Measurements from ENCODE around the gene RING1. TPM values are rescaled to one million over a fixed set of nuclear protein-coding genes. Genes with fewer than 3 reads are reported as not detected.

Gene RING1
- total RNA-seq, 4 donors from 2014 or later: 16.1 to 25.2 (median 21.6) TPM

DNA sequence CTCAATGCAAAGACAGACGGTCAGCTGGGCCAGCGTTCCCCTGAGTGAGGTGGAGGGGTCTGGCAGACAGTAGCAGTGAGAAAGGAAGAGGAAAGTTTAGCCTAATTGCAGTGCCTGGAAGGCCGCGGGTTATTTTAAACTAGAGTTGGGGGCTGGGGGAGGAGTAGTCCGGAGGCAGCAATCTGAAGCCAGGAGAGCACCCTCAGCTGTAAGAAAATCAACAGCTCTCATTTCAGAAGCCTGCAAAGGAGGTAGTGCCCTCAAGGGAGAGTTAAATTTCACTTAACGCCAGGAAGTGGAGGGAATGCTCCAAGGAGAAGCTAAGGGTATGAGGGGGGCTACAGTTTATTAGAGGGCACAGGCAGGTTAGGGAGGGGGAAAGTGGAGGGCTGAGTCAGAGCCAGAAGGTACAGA lies 26.9 kb downstream of the RING1 start:
- Histone ChIP-seq H3K27ac (no peak overlapping the region), H3K36me3 (no peaks in the 10 kb centered on the region), H3K9me3 (no peaks in the 10 kb centered on the region), H3K27me3 (peaks cover 0 to 12% of the 10 kb centered on the region in 2 donors), H3K4me1 (no peaks in the 10 kb centered on the region), H3K4me3 (no peak overlapping the region)
- DNase-seq (ENCODE audit: low spot score in 2 of 2): no peak
- TF ChIP-seq EP300 (IDR thresholded peaks at IDR 0.05) (no peak), POLR2A (IDR thresholded peaks at IDR 0.05) (no peak), CTCF (IDR thresholded peaks at IDR 0.05) (no peak)
- WGBS, 2 donors: 16 to 21% methylated on average over 6 of the region's 6 CpGs

DNA sequence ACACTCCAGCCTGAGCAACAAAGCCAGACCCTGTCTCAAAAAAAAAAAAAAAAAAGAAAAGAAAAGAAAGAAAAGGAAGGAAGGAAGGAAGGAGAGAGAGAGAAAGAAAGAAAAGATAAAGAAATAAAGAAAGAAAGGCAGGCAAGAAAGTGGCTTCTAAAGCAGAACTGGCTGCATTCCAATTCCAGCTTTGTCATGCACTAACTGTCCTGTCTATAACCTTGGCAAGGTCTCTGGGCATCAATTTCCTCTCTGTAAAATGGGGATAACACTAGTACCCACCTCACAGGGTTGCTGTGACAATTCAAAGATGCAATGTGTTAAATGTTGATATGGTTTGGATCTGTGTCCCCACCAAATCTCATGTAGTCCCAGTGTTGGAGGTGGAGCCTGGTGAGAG lies 28.0 kb downstream of the RING1 start:
- no peak overlapping the region for H3K27ac ChIP-seq
- no peak for DNase-seq (ENCODE audit: low spot score in 2 of 2)
- no peaks in the 10 kb centered on the region for H3K9me3 ChIP-seq
- no peaks in the 10 kb centered on the region for H3K36me3 ChIP-seq
- H3K4me3 ChIP-seq: no peak overlapping the region
- peaks cover 0 to 12% of the 10 kb centered on the region in 2 donors for H3K27me3 ChIP-seq
- TF ChIP-seq EP300 (IDR thresholded peaks at IDR 0.05): no peak
- H3K4me1 ChIP-seq: no peaks in the 10 kb centered on the region

DNA sequence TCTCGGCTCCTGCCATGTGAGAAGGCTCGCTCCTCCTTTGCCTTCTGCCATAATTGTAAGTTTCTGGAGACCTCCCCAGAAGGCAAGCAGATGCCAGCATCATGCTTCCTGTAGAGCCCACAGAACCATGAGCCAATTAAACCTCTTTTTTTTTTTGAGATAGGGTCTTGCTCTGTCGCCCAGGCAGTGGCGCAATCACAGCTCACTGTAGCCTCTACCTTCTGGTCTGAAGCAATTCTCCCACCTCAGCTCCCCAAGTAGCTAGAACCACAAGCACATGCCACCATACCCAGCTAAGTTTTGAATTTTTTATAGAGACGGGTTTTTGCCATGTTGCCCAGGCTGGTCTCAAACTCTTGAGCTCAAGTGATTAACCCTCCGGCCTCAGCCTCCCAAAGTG lies 28.6 kb downstream of the RING1 start:
- DNase-seq (ENCODE audit: low spot score in 2 of 2): no peak

DNA sequence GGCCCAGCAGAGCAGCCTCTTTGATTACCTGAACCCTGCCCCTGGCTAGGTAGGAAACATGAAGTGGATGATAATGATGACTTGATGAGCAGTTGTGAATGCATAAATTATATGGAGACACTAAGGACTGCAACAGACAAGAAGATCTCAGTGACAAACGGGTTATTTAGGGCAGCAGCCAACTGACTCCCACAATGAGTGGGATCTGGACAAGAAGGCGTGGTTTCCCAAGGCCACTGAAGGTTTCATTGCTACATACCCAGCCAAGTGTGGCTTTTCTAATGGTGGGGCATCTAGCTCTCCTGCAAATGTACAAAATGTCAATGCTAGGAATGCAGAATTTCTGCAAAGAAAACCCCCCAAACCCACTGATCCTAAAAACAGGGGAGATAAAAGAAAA lies 29.4 kb downstream of the RING1 start:
- Histone ChIP-seq H3K27me3 (peaks cover 0 to 12% of the 10 kb centered on the region in 2 donors), H3K4me3 (no peak overlapping the region), H3K27ac (no peak overlapping the region), H3K36me3 (no peaks in the 10 kb centered on the region), H3K9me3 (no peaks in the 10 kb centered on the region), H3K4me1 (no peaks in the 10 kb centered on the region)
- WGBS, 2 donors: 49 to 59% methylated on average over 2 of the region's 2 CpGs
- TF ChIP-seq EP300 (IDR thresholded peaks at IDR 0.05) (no peak), CTCF (IDR thresholded peaks at IDR 0.05) (no peak), POLR2A (IDR thresholded peaks at IDR 0.05) (no peak)
- no peak for DNase-seq (ENCODE audit: low spot score in 2 of 2)

More for the DNA sequence above, 28.6 kb downstream of the RING1 start:
- H3K4me3 ChIP-seq: no peak overlapping the region
- peaks cover 0 to 12% of the 10 kb centered on the region in 2 donors for H3K27me3 ChIP-seq
- no peaks in the 10 kb centered on the region for H3K9me3 ChIP-seq
- H3K4me1 ChIP-seq: no peaks in the 10 kb centered on the region
- 83 to 89% methylated on average over 6 of the region's 6 CpGs for WGBS, 2 donors
- TF ChIP-seq EP300 (IDR thresholded peaks at IDR 0.05) (no peak), CTCF (IDR thresholded peaks at IDR 0.05) (no peak), POLR2A (IDR thresholded peaks at IDR 0.05) (no peak)
- H3K27ac ChIP-seq: no peak overlapping the region
- no peaks in the 10 kb centered on the region for H3K36me3 ChIP-seq

DNA sequence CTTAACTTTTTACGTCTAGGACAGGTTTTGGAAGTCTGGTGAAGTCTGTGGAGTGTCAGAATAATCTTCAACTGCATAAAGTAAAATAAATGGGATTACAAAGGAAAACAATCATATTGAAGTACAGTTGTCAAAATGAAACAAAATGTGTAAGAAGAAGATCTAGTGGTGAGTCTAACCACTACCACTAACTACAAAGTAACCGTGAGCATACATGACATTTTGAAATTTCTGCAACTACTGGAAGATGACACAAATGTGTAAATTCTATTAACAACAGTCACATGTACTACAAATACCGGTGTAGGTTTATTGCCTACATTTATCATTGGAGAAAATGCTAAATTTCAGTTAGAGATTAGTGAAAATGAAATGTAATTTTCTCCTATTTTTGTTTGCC lies 33.7 kb downstream of the RING1 start:
- H3K4me1 ChIP-seq: no peaks in the 10 kb centered on the region
- no peaks in the 10 kb centered on the region for H3K36me3 ChIP-seq
- WGBS, 2 donors: 57 to 59% methylated on average over 3 of the region's 3 CpGs
- TF ChIP-seq EP300 (IDR thresholded peaks at IDR 0.05) (no peak), CTCF (IDR thresholded peaks at IDR 0.05) (no peak), POLR2A (IDR thresholded peaks at IDR 0.05) (no peak)
- no peak for DNase-seq (ENCODE audit: low spot score in 2 of 2)
- H3K27ac ChIP-seq: no peak overlapping the region
- no peaks in the 10 kb centered on the region for H3K9me3 ChIP-seq
- no peaks in the 10 kb centered on the region for H3K27me3 ChIP-seq
- H3K4me3 ChIP-seq: no peak overlapping the region

- WGBS, 2 donors: 25 to 35% methylated on average over 1 of the region's 1 CpG
- Histone ChIP-seq H3K36me3 (no peaks in the 10 kb centered on the region), H3K27me3 (no peaks in the 10 kb centered on the region), H3K4me1 (peaks cover 0 to 9% (median 3%) of the 10 kb centered on the region in 4 donors), H3K27ac (no peak overlapping the region), H3K9me3 (no peaks in the 10 kb centered on the region), H3K4me3 (no peak overlapping the region)
- no peak for DNase-seq (ENCODE audit: low spot score in 2 of 2)
- TF ChIP-seq EP300 (IDR thresholded peaks at IDR 0.05): no peak
- no peak for TF ChIP-seq CTCF (IDR thresholded peaks at IDR 0.05)
- no peak for TF ChIP-seq POLR2A (IDR thresholded peaks at IDR 0.05)
These were observed 35.2 kb downstream of the RING1 start for GRCh38 chr6:33243476-33243875.
